Activated CD8-positive, alpha-beta T cell treated with anti-CD3 and anti-CD28 coated beads for 36 hours (primary cell): ENCODE results near the gene SCG2. TPM values are rescaled to one million over a fixed set of nuclear protein-coding genes. Genes with fewer than 3 reads are reported as not detected.

Experiments
- ATAC-seq: fragments of 200-7000 bp; cut with Tn5 transposase; one replicate; pipeline ENCODE4 v1.10.0; 2021; ENCODE audit warnings: mild to moderate bottlenecking, moderate library complexity
- CTCF ChIA-PET: fragments of 350-600 bp; sonication (Branson Sonifier 250); formaldehyde crosslinking; loops from one replicate; lab custom pipeline; 2021; ENCODE audit warnings: antibody characterized with exemption; lab: Charles Lee
- POLR2A ChIA-PET: fragments of 350-600 bp; sonication (Branson Sonifier 250); formaldehyde crosslinking; loops from one replicate; lab custom pipeline; 2021; ENCODE audit warnings: antibody characterized with exemption; lab: Charles Lee
- DNase-seq: peaks from one replicate; pipeline ENCODE4 v3.0.0-alpha.2; 2020
- H3K27ac Mint-ChIP-seq: one replicate; pipeline ENCODE4 v1.8.0; 2021; ENCODE audit warnings: mild to moderate bottlenecking, mixed read lengths
- H3K27me3 Mint-ChIP-seq: one replicate; pipeline ENCODE4 v1.8.0; 2021; ENCODE audit warnings: mixed read lengths
- H3K36me3 Mint-ChIP-seq: one replicate; pipeline ENCODE4 v1.8.0; 2021; ENCODE audit warnings: low read depth, mixed read lengths
- H3K4me1 Mint-ChIP-seq: one replicate; pipeline ENCODE4 v1.8.0; 2021; ENCODE audit warnings: low read depth, mixed read lengths
- H3K4me3 Mint-ChIP-seq: one replicate; pipeline ENCODE4 v1.8.0; 2021; ENCODE audit warnings: mild to moderate bottlenecking, moderate library complexity, mixed read lengths
- H3K9me3 Mint-ChIP-seq: one replicate; pipeline ENCODE4 v1.8.0; 2021; ENCODE audit warnings: mixed read lengths
- CTCF ChIP-seq: fragments of 200-600 bp; IDR thresholded peaks from one replicate; pipeline ENCODE4 v1.8.0; 2022; ENCODE audit warnings: antibody characterized with exemption, mild to moderate bottlenecking
- intact Hi-C: fragments of 100-400 bp; cut with micrococcal nuclease; formaldehyde crosslinking; loops from one replicate; pipeline ENCODE4 v1.10.0; 2022
- total RNA-seq, 2 experiments: library from RNA; stranded (reverse); gene quantifications; one replicate each; pipeline ENCODE4 v1.2.3, GENCODE V29; 2021

SCG2 gene
- total RNA-seq, 2 experiments from 2014 or later, result not detected

- no peak for ATAC-seq
- intact Hi-C loops, result no loop called here
- Mint-ChIP-seq H3K4me3 (no peak overlapping the region), H3K9me3 (no peaks in the 10 kb centered on the region), H3K27ac (no peak overlapping the region), H3K36me3 (no peaks in the 10 kb centered on the region), H3K4me1 (no peaks in the 10 kb centered on the region), H3K27me3 (peaks cover 18% of the 10 kb centered on the region)
- ChIA-PET CTCF (no interaction called here), POLR2A (no interaction called here)
- no peak for DNase-seq
- no peak for TF ChIP-seq CTCF
Measured at GRCh38 chr2:223621901-223622300, 19.7 kb upstream of the SCG2 start.

- no peak overlapping the region for H3K27ac Mint-ChIP-seq
- POLR2A ChIA-PET, result no interaction called here
- ATAC-seq, result no peak
- CTCF ChIA-PET, result no interaction called here
- intact Hi-C loops, result no loop called here
- no peaks in the 10 kb centered on the region for H3K9me3 Mint-ChIP-seq
- no peaks in the 10 kb centered on the region for H3K36me3 Mint-ChIP-seq
- H3K4me3 Mint-ChIP-seq, result no peak overlapping the region
- H3K27me3 Mint-ChIP-seq, result peaks cover 19% of the 10 kb centered on the region
- H3K4me1 Mint-ChIP-seq, result no peaks in the 10 kb centered on the region
- no peak for TF ChIP-seq CTCF
- DNase-seq, result no peak
Measured at GRCh38 chr2:223619486-223620129, 17.4 kb upstream of the SCG2 start.

GRCh38 chr2:223618172-223619035 is 16.2 kb upstream of the SCG2 start:
- TF ChIP-seq CTCF, result no peak

GRCh38 chr2:223614534-223614933 is 12.4 kb upstream of the SCG2 start:
- no peak for ATAC-seq
- TF ChIP-seq CTCF, result no peak
- ChIA-PET CTCF (no interaction called here), POLR2A (no interaction called here)
- no peaks in the 10 kb centered on the region for H3K4me1 Mint-ChIP-seq
- DNase-seq, result no peak
- no peaks in the 10 kb centered on the region for H3K36me3 Mint-ChIP-seq
- peaks cover 34% of the 10 kb centered on the region for H3K27me3 Mint-ChIP-seq
- H3K4me3 Mint-ChIP-seq, result no peak overlapping the region
- H3K9me3 Mint-ChIP-seq, result no peaks in the 10 kb centered on the region
- H3K27ac Mint-ChIP-seq, result no peak overlapping the region
- intact Hi-C loops, result no loop called here

More at GRCh38 chr2:223618172-223619035, 16.2 kb upstream of the SCG2 start:
- no peak overlapping the region for H3K27ac Mint-ChIP-seq
- no peak for DNase-seq
- peaks cover 29% of the 10 kb centered on the region for H3K27me3 Mint-ChIP-seq
- intact Hi-C loops, result no loop called here
- POLR2A ChIA-PET, result no interaction called here
- H3K9me3 Mint-ChIP-seq, result no peaks in the 10 kb centered on the region
- H3K36me3 Mint-ChIP-seq, result no peaks in the 10 kb centered on the region
- no peaks in the 10 kb centered on the region for H3K4me1 Mint-ChIP-seq
- CTCF ChIA-PET, result no interaction called here
- no peak for ATAC-seq
- H3K4me3 Mint-ChIP-seq, result no peak overlapping the region
